Glutamatergic neuron (in vitro differentiated cells): ENCODE results near the gene SPON1. TPM values are rescaled to one million over a fixed set of nuclear protein-coding genes. Genes with fewer than 3 reads are reported as not detected.

Experiments
- DNase-seq: peaks from one replicate; pipeline ENCODE4 v3.0.0; 2022
- H3K27ac Mint-ChIP-seq: one replicate; pipeline ENCODE4 v1.8.0; 2020; ENCODE audit warnings: mild to moderate bottlenecking, mixed read lengths, inconsistent platforms; ENCODE audit not compliant: unreplicated experiment
- H3K27me3 Mint-ChIP-seq: one replicate; pipeline ENCODE4 v1.8.0; 2020; ENCODE audit warnings: mild to moderate bottlenecking, moderate library complexity, mixed read lengths, inconsistent platforms; ENCODE audit not compliant: unreplicated experiment
- H3K36me3 Mint-ChIP-seq: one replicate; pipeline ENCODE4 v1.8.0; 2020; ENCODE audit warnings: mild to moderate bottlenecking, mixed read lengths, inconsistent platforms; ENCODE audit not compliant: unreplicated experiment
- H3K4me1 Mint-ChIP-seq: one replicate; pipeline ENCODE4 v1.8.0; 2020; ENCODE audit warnings: mild to moderate bottlenecking, low read depth, mixed read lengths, inconsistent platforms; ENCODE audit not compliant: unreplicated experiment
- H3K4me3 Mint-ChIP-seq: one replicate; pipeline ENCODE4 v1.8.0; 2020; ENCODE audit warnings: mild to moderate bottlenecking, mixed read lengths, inconsistent platforms; ENCODE audit not compliant: unreplicated experiment
- H3K9me3 Mint-ChIP-seq: one replicate; pipeline ENCODE4 v1.8.0; 2020; ENCODE audit warnings: mild to moderate bottlenecking, moderate library complexity, mixed read lengths, inconsistent platforms; ENCODE audit not compliant: unreplicated experiment
- CTCF ChIP-seq: fragments of 200-600 bp; sonication (generic); IDR thresholded peaks from one replicate; pipeline ENCODE4 v1.5.0; 2021; ENCODE audit not compliant: partially characterized antibody, unreplicated experiment
- total RNA-seq: library from RNA; stranded (reverse); fragmentation: NEBNext Ultra II Directional; extraction: Animal tissue kit (Norgen Biotek cat#: 25700); gene quantifications from one replicate; pipeline ENCODE4 v1.2.1, GENCODE V29; 2021; ENCODE audit not compliant: unreplicated experiment

The SPON1 gene
- total RNA-seq, 1 donor from 2014 or later = 0.81 TPM

GRCh38 chr11:14065141-14065540 is 102.6 kb downstream of the SPON1 start:
- Mint-ChIP-seq H3K9me3 (peaks cover 6% of the 10 kb centered on the region), H3K36me3 (no peaks in the 10 kb centered on the region), H3K4me1 (no peaks in the 10 kb centered on the region), H3K4me3 (no peak overlapping the region), H3K27me3 (peaks cover 1% of the 10 kb centered on the region), H3K27ac (no peak overlapping the region)
- no peak for TF ChIP-seq CTCF
- DNase-seq = no peak

GRCh38 chr11:14065681-14066080 is 103.2 kb downstream of the SPON1 start:
- Mint-ChIP-seq H3K36me3 (no peaks in the 10 kb centered on the region), H3K27me3 (peaks cover 1% of the 10 kb centered on the region), H3K4me3 (no peak overlapping the region), H3K27ac (no peak overlapping the region), H3K9me3 (peaks cover 6% of the 10 kb centered on the region), H3K4me1 (no peaks in the 10 kb centered on the region)
- no peak for TF ChIP-seq CTCF
- DNase-seq = no peak

- Mint-ChIP-seq H3K4me1 (no peaks in the 10 kb centered on the region), H3K27me3 (peaks cover 1% of the 10 kb centered on the region), H3K4me3 (no peak overlapping the region), H3K9me3 (peaks cover 6% of the 10 kb centered on the region), H3K27ac (no peak overlapping the region), H3K36me3 (no peaks in the 10 kb centered on the region)
- no peak for TF ChIP-seq CTCF
- no peak for DNase-seq
Measured at GRCh38 chr11:14067686-14068085, 105.2 kb downstream of the SPON1 start.

- no peaks in the 10 kb centered on the region for H3K36me3 Mint-ChIP-seq
- H3K27me3 Mint-ChIP-seq = peaks cover 1% of the 10 kb centered on the region
- no peak for DNase-seq
- H3K27ac Mint-ChIP-seq = no peak overlapping the region
- H3K4me1 Mint-ChIP-seq = no peaks in the 10 kb centered on the region
- H3K9me3 Mint-ChIP-seq = peaks cover 2% of the 10 kb centered on the region
- TF ChIP-seq CTCF = no peak
- H3K4me3 Mint-ChIP-seq = no peak overlapping the region
Measured at GRCh38 chr11:14070896-14071295, 108.4 kb downstream of the SPON1 start.

- no peak for DNase-seq
- H3K27ac Mint-ChIP-seq = no peak overlapping the region
- H3K4me3 Mint-ChIP-seq = no peak overlapping the region
- no peaks in the 10 kb centered on the region for H3K36me3 Mint-ChIP-seq
- peaks cover 4% of the 10 kb centered on the region for H3K27me3 Mint-ChIP-seq
- H3K9me3 Mint-ChIP-seq = no peaks in the 10 kb centered on the region
- H3K4me1 Mint-ChIP-seq = no peaks in the 10 kb centered on the region
- no peak for TF ChIP-seq CTCF
Measured at GRCh38 chr11:14073849-14074476, 111.4 kb downstream of the SPON1 start.
